HG03571 (cell line): ENCODE data around the gene CD209.
"Not testable (repeated sequence)": the region's sequence is repeated elsewhere in the genome, so short reads cannot be mapped to it uniquely, and the experiment has no call there.

Experiments used
- ATAC-seq: cut with Tn5 transposase; IDR thresholded peaks from one replicate; pipeline ENCODE4 v1.9.1; 2021; ENCODE audit not compliant: unreplicated experiment

Gene CD209

DNA sequence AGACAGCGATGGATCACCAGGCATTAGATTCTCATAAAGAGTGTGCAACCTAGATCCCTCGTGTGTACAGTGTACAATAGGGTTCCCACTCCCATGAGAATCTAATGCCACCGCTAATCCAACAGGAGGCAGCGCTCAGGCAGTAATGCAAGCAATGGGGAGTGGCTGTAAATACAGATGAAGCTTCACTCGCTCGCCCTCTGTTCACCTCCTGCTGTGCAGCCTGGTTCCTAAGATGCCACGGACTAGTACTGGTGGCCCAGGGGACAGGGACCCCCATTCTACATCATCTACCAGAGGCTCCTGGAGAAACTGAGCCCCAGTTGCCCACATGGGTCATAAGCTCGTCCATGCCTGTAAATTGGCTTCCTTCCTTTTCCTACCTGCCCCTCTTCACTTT lies 23.7 kb upstream of the CD209 start:
- no peak for ATAC-seq

DNA sequence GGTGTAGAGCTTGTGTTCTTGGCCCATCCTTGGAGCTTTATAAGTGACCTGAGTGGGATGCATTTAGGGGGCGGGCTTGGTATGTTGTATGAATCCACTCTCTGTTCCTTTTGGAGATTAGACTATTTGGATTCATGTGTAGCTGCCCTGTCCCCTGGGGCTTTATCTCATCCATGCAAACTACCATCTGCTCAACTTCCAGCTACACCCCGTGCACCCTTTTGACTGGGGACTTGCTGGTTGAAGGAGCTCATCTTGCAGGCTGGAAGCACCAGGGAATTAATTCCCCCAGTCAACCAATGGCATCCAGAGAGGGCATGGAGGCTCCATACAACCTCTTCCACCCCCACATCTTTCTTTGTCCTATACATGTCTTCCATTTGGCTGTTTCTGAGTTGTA lies 21.8 kb upstream of the CD209 start:
- ATAC-seq = no peak

DNA sequence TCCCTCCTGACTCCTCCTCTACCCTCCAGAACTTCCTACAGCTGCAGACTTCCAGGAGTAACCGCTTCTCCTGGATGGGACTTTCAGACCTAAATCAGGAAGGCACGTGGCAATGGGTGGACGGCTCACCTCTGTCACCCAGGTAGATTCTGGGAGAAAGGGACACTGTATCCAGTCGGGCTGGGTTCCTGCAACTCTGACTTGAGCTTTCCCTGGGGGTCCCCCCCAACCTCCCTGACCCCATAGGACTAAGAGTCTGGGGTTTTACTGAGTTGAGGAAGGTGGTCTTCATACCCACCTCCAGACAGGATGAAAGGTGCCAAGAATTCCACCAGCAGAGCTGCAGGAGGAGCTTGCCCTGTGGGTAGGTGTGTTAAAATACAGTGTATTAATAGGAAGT lies 20.2 kb upstream of the CD209 start:
- no peak for ATAC-seq

DNA sequence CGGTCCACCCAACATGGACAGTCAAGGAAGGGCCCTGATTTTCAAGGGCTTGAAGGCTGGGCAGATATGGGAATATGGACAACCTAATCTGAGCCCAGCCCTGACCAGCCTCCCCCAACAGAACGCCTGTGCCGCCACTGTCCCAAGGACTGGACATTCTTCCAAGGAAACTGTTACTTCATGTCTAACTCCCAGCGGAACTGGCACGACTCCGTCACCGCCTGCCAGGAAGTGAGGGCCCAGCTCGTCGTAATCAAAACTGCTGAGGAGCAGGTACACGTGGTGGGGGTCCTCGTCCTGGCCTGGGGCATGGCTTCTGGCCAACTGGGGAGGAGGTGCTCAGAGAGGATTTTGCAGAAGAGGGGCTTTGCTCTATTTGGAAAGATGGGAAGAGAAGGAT lies 19.2 kb upstream of the CD209 start:
- no peak for ATAC-seq

DNA sequence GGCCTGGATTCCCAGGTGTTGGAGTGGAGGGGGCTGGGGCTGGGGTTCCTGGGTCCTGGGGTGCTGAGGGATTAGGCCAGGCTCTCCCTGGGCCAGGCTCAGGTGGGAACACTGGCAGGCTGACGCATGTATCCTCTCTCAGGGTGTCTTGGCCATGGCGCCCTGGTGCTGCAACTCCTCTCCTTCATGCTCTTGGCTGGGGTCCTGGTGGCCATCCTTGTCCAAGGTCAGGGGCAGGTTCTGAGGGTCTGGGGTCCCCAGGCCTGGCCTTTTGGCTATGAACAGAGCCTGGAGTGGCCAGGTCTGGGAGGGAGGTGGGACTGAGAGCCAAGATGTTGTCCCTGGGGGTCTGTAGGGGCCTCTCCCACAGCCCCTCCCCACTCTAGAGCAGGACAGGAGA lies 17.7 kb upstream of the CD209 start:
- not testable (repeated sequence) for ATAC-seq

DNA sequence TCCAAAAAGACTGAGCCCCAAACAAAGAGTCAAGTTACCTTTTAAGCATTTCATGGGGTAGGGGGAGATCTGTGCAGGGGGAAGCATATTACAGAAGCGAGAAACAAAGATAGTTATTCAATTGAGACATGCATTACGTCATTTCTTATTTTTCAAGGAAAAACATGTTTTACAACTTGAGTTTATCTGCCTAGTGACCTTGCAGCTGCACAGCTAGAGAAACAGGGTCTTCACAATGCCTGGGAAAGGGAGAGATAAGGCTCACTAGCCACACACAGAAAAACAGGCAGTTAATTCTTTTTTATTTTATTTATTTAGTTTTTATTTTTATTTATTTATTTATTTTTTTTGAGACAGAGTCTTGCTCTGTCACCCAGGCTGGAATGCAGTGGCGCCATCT lies 16.8 kb upstream of the CD209 start:
- ATAC-seq = not testable (repeated sequence)

DNA sequence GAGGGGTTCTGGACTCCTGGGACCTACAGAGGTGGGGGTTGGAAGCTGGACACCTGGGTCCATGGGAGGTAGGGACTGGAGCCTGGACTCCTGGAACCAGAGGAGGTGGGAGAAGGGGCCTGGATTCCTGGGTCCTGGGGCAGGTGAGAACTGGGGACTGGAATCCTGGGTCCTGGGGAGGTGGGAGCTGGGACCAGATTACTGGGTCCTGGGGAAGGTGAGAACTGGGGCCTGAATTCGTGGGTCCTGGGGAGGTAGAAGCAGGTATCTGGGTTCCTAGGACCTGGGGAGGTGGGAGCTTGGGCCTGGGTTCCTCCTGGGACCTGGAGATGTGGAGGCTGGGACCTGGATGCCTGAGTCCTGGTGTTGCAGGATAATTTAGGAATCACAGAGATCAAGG lies 16.4 kb upstream of the CD209 start:
- ATAC-seq = no peak

DNA sequence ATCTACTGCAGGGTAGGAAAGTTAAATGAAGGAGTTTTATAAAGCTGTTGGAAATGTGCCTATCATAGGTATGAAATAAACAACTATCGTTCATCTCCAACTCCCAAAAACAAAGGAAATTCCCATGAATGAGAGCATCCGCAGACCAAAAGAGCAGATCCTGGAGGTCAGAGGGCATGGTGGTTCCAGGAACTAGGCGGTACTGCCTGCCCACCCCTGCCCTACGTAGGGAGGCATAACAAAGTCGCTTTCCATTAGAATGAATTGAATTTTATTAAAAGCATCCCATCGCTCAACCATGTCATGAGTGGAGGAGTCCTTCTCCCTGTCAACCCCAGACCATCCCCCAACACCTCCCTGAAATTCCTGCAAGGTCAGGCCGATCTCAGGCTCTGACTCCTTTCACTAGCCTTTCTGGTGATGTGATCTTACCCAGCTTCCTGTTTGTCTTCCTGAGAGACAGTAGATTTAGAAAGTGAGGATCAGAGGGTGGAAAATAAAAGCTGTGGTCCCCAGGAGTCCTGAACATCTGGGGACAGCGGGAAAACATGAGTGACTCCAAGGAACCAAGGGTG lies 15.5 kb upstream of the CD209 start, which contains the start of gene CLEC4M:
TSS of gene CLEC4M (plus strand) at position 525 of the 575 bp plus-strand sequence. CDS start at position 549, 24 bp downstream.
- no peak for ATAC-seq

DNA sequence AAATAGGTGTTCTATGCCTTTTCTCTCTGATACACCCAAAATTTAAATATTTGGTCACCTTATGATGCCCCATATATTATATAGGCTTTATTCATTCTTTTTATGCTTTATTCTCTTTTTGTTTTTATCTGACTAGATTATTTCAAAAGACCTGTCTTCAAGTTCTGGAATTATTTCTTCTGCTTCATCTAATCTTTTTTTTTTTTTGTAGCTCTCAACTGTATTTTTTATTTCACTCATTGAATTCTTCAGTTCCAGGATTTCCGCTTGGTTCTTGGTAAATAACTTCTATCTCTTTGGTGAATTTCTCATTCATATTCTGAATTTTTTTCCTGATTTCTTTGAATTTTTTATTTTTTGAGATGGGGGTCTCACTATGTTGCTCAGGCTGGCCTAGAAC lies 11.8 kb upstream of the CD209 start:
- ATAC-seq = no peak

DNA sequence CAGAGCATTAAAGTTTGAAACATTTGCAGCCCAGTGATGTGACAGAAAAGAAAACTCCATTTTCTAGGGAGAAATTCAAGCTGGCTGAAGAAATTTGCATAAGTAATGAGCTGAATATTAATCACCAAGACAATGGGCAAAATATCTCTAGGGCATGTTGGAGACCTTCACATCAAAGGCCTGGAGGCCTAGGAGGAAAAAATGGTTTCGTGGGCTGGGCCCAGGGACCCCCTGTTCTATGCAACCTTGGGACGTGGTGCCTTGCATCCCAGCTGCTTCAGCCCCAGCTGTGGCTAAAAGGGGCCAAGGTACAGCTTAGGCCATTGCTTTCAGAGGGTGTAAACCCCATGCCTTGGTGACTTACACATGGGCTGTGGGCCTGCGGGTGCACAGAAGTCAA lies 10.0 kb upstream of the CD209 start:
- no peak for ATAC-seq

DNA sequence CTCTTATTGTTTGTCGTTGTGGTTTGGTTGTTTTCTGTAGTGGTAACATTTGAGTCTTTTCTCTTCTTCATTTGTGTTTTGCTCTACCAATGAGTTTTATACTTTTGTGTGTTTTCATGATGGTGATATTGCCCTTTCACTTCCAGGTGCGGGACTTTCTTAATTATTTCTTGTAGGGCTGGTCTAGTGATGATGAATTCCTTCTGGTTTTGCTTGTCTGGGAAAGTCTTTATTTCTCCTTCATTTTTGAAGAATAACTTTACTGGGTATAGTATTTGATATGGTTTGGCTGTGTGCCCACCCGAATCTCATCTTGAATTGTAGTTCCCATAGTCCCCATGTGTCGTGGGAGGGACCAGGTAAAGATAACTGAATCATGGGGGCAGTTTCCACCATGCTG lies 8.9 kb upstream of the CD209 start:
- no peak for ATAC-seq

DNA sequence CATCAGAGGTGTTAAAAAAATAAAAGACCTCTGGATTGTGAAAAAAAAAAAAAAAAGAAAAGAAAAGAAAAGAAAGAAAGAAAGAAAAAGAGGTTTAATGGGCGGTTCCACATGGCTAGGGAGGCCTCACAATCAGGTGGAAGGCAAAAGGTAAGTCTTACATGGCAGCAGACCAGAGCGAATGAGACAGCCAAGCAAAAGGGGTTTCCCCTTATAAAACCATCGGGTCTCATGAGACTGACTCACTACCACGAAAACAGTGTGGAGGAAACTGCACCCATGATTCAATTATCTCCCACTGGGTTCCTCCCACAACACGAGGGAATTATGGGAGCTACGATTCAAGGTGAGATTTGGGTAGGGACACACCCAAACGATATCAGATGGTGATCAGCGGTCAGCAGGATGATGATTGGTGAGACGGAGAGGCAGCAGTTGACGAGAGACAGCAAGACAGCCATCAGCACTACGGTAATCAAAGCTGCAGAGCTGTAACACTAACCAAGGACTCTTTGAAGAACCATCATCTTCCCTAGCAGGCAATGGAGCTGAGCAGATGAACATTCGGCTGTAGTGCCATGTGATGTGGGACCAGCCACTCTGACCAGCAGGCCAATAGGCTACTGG lies 3.9 kb upstream of the CD209 start:
- ATAC-seq = no peak

DNA sequence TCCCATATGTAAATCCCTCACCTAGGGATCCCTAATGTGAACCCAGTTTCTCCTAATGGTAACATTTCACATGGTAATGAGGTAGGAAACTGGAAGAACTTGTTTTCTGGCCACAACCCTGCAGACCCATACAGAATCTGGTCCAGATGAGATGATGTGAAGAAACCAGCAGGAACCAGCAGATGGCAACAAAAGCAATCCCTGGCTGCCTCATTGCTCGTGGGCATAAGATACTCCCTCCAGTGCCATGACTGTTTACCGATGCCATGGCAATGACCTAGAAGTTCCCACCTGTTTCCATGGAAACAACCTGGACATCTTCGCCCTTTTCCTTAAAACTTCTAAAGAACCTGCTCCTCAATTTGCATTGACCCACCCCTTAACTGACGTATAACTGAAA lies 1.4 kb upstream of the CD209 start:
- ATAC-seq = no peak

DNA sequence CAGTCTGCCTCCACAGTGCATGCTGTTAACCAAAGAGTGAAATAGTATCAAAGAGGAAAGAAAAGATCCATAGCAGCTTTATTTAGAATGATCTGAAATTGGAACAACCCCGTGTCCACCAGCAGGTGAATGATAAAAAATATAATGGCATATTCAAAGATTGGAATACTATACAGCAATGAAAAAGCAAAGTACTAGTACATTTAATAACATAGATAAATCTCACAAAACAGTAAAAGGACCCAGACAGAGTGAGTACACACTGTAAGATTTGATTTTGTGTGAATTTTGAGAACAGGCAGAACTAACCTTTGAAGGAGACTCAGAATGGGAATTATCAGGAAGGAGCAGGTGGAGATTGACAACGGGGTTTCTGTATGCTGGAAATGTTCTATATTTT lies 837 bp upstream of the CD209 start:
- no peak for ATAC-seq

DNA sequence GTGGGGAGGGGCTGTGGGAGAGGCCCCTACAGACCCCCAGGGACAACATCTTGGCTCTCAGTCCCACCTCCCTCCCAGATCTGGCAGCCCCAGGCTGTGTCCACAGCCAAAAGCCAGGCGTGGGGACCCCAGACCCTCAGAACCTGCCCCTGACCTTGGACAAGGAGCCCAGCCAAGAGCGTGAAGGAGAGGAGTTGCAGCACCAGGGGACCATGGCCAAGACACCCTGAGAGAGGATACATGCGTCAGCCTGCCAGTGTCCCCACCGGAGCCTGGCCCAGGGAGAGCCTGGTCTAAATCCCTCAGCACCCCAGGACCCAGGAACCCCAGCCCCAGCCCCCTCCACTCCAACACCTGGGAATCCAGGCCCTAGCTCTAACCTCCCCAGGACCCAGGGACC lies 1.0 kb downstream of the CD209 start:
- not testable (repeated sequence) for ATAC-seq

DNA sequence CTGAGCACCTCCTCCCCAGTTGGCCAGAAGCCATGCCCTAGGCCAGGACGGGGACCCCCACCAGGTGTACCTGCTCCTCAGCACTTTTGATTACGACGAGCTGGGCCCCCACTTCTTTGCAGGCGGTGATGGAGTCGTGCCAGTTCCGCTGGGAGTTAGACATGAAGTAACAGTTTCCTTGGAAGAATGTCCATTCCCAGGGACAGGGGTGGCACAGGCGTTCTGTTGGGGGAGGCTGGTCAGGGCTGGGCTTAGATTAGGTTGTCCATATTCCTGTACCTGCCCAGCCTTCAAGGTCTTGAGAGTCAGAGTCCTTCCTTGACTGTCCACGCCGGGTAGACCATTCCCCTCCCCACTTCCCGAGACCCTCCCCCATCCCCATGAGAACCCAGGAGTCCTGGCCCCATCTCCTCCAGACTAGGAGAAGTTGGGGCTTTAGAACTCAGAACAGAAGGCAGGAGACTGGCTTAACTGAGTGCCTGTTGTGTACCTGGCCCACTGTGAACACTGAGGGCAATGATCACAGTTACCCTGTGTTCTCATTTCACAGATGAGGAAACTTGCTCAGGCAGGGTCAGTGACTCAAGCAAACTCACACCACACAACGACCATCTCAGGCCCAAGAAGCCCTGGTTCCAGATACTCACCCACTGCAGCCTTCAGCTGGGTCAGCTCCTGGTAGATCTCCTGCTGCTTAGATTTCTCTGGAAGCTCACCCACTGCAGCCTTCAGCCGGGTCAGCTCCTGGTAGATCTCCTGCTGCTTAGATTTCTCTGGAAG lies 2.3 kb downstream of the CD209 start:
- ATAC-seq = no peak

DNA sequence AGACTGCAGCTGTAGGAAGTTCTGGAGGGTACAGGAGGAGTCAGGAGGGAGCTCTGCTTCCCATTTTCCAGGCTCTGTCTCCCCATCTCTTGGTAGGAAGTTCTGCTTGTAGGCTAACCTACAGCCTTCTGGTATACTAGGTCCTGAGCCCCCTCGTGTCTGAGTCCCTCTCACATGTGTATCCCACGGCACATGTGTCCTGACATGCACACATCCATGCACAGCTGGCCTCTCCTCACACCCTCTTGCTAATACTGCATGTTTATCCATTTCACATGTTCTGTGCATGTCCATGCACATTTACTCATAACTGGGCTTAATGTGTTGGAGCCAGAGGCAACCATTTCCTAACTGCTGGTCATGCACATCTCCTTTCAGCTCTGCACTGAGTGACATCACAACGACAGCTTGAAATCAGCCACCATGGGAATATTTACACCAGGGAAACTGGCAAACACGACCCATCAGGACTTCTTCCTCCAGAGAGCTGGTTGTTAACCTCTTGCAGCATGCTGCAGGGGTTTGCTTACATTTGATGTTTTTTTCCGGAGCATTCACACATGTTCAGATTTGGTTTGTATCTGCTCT lies 3.0 kb downstream of the CD209 start:
- no peak for ATAC-seq

DNA sequence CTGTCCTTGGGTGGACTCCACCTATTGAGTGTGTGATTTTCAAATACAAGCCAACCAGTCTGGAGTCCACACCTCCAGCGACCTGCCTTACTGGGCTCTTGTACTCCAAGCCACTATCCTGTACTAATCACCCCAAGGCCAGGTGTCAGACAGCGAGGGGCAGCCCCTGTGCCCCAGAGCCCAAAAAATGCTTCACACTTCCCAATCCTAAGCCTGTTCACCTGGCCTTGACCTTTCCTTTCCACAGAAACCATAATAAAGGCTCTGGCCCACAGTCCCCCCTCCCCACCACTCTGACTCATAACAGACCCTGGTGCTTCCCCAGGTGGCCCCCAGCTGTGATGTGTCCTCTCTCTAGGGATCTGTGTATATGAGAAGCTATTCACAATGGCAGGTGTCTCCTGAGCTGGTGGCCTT lies 3.9 kb downstream of the CD209 start:
- ATAC-seq = peak; percentile 46

DNA sequence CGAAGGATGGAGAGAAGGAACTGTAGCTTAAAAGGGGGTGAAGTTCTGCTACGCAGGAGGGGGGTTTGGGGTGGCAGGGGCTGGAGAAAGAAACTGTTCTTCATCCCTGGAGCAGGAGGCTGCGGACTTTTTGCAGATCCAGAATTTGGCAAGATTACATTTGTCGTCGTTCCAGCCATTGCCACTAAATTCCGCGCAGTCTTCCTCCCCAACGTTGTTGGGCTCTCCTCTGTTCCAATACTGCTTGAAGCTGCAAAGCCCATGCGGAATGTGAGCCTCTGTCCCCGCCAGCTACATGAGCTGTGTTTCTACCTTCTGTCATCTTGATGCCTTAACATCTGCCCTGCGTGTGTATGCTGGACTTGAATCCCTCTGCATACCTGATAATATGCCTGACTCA lies 4.3 kb downstream of the CD209 start:
- no peak for ATAC-seq

DNA sequence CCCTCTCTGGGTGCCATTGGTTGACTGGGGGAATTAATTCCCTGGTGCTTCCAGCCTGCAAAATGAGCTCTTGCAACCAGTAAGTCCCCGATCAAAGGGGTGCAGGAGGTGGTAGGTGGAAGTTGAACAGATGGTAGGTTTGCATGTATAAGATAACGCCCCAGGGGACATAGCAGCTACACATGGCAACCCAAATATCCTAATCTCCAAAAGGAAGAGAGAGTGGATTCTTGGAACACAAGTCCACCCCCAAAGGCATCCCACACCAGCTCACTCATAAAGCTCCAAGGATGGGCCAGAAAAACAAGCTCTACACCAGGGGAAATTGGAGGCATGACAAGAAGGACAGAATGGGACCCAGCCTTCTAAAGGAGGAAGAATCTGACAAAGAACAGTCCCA lies 4.8 kb downstream of the CD209 start:
- no peak for ATAC-seq

DNA sequence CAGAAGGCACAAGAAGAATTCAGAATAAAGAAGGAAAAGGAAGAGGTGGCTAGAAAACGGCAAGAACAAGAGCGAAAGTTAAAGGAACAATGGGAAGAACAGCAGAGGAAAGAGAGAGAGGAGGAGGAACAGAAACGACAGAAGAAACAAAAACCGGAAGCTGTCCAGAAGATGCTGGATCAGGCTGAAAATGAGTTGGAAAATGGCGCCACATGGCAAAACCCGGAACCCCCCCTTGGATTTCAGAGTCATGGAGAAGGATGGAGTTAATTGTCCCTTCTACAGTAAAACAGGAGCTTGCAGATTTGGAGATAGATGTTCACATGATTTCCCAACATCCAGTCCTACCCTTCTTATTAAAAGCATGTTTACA lies 6.7 kb downstream of the CD209 start:
- no peak for ATAC-seq
